Liver (tissue), 9 donors: ENCODE data around the gene RDX. TPM values are rescaled to one million over a fixed set of nuclear protein-coding genes. Genes with fewer than 3 reads are reported as not detected.

Experiments
- DNase-seq: peaks from one replicate; pipeline ENCODE4 v3.0.0-alpha.2; 2017; ENCODE audit warnings: low spot score
- H3K27ac ChIP-seq, 2 donors: one replicate each; pipeline ENCODE4 v1.7.0; 2013; ENCODE audit warnings: inconsistent platforms in 2 of 2, low read length in 2 of 2, control low read depth in 1 of 2, low read depth in 1 of 2, mild to moderate bottlenecking in 1 of 2
- H3K27me3 ChIP-seq, 4 donors: one replicate each; pipeline versions ENCODE4 v1.6.1 to v1.7.0; 2013; ENCODE audit warnings: low read length in 3 of 4, inconsistent platforms in 1 of 4, mild to moderate bottlenecking in 1 of 4, moderate library complexity in 1 of 4; ENCODE audit not compliant: control insufficient read depth in 4 of 4, insufficient read depth in 4 of 4
- H3K36me3 ChIP-seq, 4 donors: one replicate each; pipeline versions ENCODE4 v1.6.1 to v1.7.0; 2013; ENCODE audit warnings: low read length in 3 of 4, mild to moderate bottlenecking in 3 of 4, low read depth in 1 of 4, moderate library complexity in 1 of 4; ENCODE audit not compliant: control insufficient read depth in 4 of 4, insufficient read depth in 3 of 4
- H3K4me1 ChIP-seq, 4 donors: one replicate each; pipeline versions ENCODE4 v1.6.1 to v1.7.0; 2013; ENCODE audit warnings: low read length in 3 of 4, mild to moderate bottlenecking in 3 of 4, moderate library complexity in 1 of 4; ENCODE audit not compliant: control insufficient read depth in 4 of 4, insufficient read depth in 4 of 4
- H3K4me3 ChIP-seq, 3 donors: one replicate each; pipeline versions ENCODE4 v1.6.1 to v1.7.0; 2013; ENCODE audit warnings: low read length in 3 of 3, control low read depth in 1 of 3, low read depth in 1 of 3, mild to moderate bottlenecking in 1 of 3
- H3K9ac ChIP-seq, 2 donors: one replicate each; pipeline ENCODE4 v1.7.0; 2013; ENCODE audit warnings: low read length in 2 of 2, mild to moderate bottlenecking in 2 of 2, moderate library complexity in 2 of 2, control low read depth in 1 of 2, low read depth in 1 of 2
- H3K9me3 ChIP-seq, 4 donors: one replicate each; pipeline versions ENCODE4 v1.6.1 to v1.7.0; 2013; ENCODE audit warnings: low read length in 3 of 4; ENCODE audit not compliant: control insufficient read depth in 4 of 4
- EGR1 ChIP-seq, 2 donors: IDR thresholded peaks; 2 replicates each; pipeline ENCODE4 v1.6.1; 2016 to 2018; ENCODE audit warnings: antibody characterized with exemption in 2 of 2, low read depth in 2 of 2
- FOXA1 ChIP-seq: IDR thresholded peaks from 2 replicates; pipeline ENCODE4 v1.6.1; 2016; ENCODE audit warnings: antibody characterized with exemption
- FOXA2 ChIP-seq: IDR thresholded peaks from 2 replicates; pipeline ENCODE4 v1.6.1; 2016; ENCODE audit warnings: antibody characterized with exemption
- GABPA ChIP-seq, 2 donors: IDR thresholded peaks in 1 of 2; conservative IDR thresholded peaks in 1 of 2; 2 replicates each; pipeline ENCODE4 v1.6.1; 2016; ENCODE audit warnings: antibody characterized with exemption in 2 of 2, mild to moderate bottlenecking in 1 of 2, moderate library complexity in 1 of 2
- HNF4A ChIP-seq, 2 donors: conservative IDR thresholded peaks; 2 replicates each; pipeline ENCODE4 v1.6.1; 2016; ENCODE audit warnings: antibody characterized with exemption in 2 of 2, mild to moderate bottlenecking in 2 of 2
- HNF4G ChIP-seq: IDR thresholded peaks from 2 replicates; pipeline ENCODE4 v1.6.1; 2016; ENCODE audit warnings: antibody characterized with exemption
- JUND ChIP-seq, 2 donors: IDR thresholded peaks; 2 replicates each; pipeline ENCODE4 v1.6.1; 2016; ENCODE audit warnings: antibody characterized with exemption in 2 of 2
- NR2F2 ChIP-seq: IDR thresholded peaks from 2 replicates; pipeline ENCODE4 v1.6.1; 2016; ENCODE audit warnings: antibody characterized with exemption
- RAD21 ChIP-seq, 2 donors: IDR thresholded peaks; 2 replicates each; pipeline ENCODE4 v1.6.1; 2016; ENCODE audit warnings: antibody characterized with exemption in 2 of 2, mild to moderate bottlenecking in 2 of 2
- SP1 ChIP-seq: IDR thresholded peaks from 2 replicates; pipeline ENCODE4 v1.6.1; 2018; ENCODE audit warnings: antibody characterized with exemption, mild to moderate bottlenecking
- WGBS: extraction: QIAGEN DNeasy Blood & Tissue Kit; methylation state at CpG from one replicate; pipeline ENCODE4 v1.1.7; 2013; 5-methylcytosine and 5-hydroxymethylcytosine counted together
- polyA plus RNA-seq, 2 donors: library from polyadenylated mRNA; stranded (reverse) in 1 of 2; unstranded in 1 of 2; fragments of 200-250 nt in 1 of 2; fragments of >200 nt in 1 of 2; fragmentation: Nextera tagmentation in 1 of 2; extraction: Ambion mirVana in 1 of 2; gene quantifications; one replicate each; pipeline versions ENCODE4 v1.2.1 to v1.2.3, GENCODE V29; 2013 to 2015
- total RNA-seq, 2 donors: library from RNA; depleted of rRNA; stranded (reverse); fragments of >200 nt; gene quantifications; one replicate each; pipeline ENCODE4 v1.2.3, GENCODE V29; 2014
- TF ChIP-seq, protein P1 (sequence below): fragments of 150-350 bp; IDR thresholded peaks from 2 replicates; pipeline ENCODE4 v1.5.1; 2017; ENCODE audit warnings: improper control_type of control experiment, low read depth, low read length; ENCODE audit not compliant: missing input control
- TF ChIP-seq, protein P2 (sequence below): IDR thresholded peaks from 2 replicates; pipeline ENCODE4 v1.6.1; 2016; ENCODE audit warnings: antibody characterized with exemption, mild to moderate bottlenecking
- TF ChIP-seq, protein P3 (sequence below): IDR thresholded peaks from 2 replicates; pipeline ENCODE4 v1.6.1; 2016; ENCODE audit warnings: antibody characterized with exemption
- donor health status: healthy.
- donor health status: healthy.
- donor health status: healthy.
- donor health status: healthy.
- donor health status: healthy.

Gene RDX
- total and polyA plus RNA-seq, 4 donors: 19.9 to 116 (median 53.9) TPM

DNA sequence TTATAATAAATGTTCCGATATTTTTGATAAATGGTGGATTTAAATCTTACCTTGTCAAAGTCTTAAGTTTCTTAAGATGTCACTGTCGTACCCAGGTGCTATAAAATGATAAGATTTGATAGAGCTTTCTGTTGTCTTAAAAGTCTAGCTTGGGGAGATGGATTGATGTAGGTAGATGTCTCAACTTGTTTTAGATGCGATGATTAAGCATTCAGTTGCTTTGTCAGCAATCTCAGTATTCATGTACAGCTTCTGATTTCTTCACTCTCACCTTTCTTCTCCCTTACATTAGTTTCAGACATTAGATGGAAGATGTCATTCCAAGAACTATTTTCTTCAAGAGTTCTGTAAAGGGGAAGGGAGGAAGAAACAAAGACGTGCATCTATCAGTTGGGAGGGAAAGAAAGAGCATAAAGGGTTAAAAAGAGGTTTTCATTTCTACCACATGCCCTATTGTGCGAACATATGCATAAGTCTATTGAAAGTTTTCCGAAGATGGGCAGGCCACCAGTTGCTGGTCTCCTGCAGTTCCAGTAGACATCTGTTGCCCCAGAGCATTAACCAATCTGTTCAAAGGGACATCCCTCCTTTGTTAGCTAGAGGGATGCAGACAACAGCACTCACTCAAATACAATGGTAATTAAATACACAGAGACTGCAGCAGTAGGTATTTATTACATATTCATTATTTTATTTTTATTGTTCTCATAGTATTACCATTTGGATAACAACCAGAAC, 164.9 kb downstream of the RDX start (continued):
- TF ChIP-seq FOXA1 (no peak), FOXA2 (no peak)

DNA sequence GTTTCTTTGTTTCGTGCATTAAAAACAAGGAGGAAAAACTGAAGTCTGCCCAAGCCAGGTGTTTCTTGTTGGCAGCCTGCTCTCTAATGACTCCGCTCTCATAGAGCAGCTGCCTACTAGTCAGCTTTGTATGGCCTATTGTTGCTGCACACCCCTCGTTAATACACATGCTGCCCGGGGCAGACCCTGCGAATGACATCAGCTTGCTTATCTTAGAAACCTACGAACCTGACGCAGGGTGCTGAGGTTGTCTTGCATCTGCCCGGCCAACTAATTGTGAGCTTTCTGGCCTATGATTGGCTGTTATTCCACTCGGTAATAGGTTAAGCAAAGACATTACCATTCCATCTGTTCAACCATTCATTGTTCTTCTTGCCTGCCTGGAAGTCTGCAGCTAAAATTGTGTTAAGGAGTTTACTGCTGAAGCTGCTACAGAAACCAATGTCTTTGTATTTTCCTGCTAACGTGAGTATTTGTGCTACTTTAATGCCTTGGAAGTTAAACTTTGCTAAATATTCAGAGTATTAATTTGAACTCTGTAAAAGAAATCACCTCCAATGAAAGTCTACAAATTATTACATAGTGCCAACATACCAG, 165.7 kb downstream of the RDX start:
- DNase-seq: no peak
- TF ChIP-seq RAD21 (IDR thresholded peaks at IDR 0.05) (no peak), HNF4G (no peak), SP1 (no peak), EGR1 (IDR thresholded peaks at IDR 0.05; ENCODE audit: low read depth in 2 of 2) (no peak), FOXA1 (no peak), JUND (IDR thresholded peaks at IDR 0.05) (no peak), GABPA (IDR thresholded peaks at IDR 0.05 in 1 of 2, conservative IDR thresholded peaks at IDR 0.05 in 1 of 2) (no peak)
- TF ChIP-seq, protein P1, sequence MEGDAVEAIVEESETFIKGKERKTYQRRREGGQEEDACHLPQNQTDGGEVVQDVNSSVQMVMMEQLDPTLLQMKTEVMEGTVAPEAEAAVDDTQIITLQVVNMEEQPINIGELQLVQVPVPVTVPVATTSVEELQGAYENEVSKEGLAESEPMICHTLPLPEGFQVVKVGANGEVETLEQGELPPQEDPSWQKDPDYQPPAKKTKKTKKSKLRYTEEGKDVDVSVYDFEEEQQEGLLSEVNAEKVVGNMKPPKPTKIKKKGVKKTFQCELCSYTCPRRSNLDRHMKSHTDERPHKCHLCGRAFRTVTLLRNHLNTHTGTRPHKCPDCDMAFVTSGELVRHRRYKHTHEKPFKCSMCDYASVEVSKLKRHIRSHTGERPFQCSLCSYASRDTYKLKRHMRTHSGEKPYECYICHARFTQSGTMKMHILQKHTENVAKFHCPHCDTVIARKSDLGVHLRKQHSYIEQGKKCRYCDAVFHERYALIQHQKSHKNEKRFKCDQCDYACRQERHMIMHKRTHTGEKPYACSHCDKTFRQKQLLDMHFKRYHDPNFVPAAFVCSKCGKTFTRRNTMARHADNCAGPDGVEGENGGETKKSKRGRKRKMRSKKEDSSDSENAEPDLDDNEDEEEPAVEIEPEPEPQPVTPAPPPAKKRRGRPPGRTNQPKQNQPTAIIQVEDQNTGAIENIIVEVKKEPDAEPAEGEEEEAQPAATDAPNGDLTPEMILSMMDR: no peak
- TF ChIP-seq, protein P2, sequence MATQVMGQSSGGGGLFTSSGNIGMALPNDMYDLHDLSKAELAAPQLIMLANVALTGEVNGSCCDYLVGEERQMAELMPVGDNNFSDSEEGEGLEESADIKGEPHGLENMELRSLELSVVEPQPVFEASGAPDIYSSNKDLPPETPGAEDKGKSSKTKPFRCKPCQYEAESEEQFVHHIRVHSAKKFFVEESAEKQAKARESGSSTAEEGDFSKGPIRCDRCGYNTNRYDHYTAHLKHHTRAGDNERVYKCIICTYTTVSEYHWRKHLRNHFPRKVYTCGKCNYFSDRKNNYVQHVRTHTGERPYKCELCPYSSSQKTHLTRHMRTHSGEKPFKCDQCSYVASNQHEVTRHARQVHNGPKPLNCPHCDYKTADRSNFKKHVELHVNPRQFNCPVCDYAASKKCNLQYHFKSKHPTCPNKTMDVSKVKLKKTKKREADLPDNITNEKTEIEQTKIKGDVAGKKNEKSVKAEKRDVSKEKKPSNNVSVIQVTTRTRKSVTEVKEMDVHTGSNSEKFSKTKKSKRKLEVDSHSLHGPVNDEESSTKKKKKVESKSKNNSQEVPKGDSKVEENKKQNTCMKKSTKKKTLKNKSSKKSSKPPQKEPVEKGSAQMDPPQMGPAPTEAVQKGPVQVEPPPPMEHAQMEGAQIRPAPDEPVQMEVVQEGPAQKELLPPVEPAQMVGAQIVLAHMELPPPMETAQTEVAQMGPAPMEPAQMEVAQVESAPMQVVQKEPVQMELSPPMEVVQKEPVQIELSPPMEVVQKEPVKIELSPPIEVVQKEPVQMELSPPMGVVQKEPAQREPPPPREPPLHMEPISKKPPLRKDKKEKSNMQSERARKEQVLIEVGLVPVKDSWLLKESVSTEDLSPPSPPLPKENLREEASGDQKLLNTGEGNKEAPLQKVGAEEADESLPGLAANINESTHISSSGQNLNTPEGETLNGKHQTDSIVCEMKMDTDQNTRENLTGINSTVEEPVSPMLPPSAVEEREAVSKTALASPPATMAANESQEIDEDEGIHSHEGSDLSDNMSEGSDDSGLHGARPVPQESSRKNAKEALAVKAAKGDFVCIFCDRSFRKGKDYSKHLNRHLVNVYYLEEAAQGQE: no peak
- TF ChIP-seq, protein P3, sequence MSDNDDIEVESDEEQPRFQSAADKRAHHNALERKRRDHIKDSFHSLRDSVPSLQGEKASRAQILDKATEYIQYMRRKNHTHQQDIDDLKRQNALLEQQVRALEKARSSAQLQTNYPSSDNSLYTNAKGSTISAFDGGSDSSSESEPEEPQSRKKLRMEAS: no peak
- Histone ChIP-seq H3K9ac (no peak overlapping the region), H3K4me1 (peaks cover 0 to 3% (median under 1%) of the 10 kb centered on the region in 4 donors), H3K9me3 (no peaks in the 10 kb centered on the region), H3K36me3 (no peaks in the 10 kb centered on the region), H3K4me3 (no peak overlapping the region), H3K27me3 (no peaks in the 10 kb centered on the region), H3K27ac (no peak overlapping the region)
- WGBS: 84% methylated on average over 10 of the region's 10 CpGs

DNA sequence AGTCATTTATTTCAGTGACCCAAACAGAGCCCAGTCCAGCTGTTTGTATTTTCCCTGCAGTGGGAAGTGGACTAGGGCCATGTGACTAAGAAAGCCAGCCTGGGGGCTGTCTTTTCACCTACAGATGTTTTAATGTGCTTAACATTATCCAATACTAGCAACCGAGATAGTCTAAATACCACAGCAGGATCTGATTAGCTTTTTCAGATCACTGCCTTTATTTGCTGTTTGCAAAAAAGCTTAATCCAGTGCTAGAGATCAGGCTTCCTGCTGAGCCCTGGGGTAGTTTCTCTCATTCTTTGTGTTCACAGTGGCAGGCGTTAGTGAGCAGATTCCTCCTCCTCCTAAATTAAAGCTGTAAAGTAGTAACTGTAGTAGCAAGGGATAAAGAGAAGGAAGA, 168.3 kb downstream of the RDX start:
- no peak for DNase-seq
- H3K27me3 ChIP-seq: no peaks in the 10 kb centered on the region
- H3K4me3 ChIP-seq: no peak overlapping the region
- no peak overlapping the region for H3K9ac ChIP-seq
- no peaks in the 10 kb centered on the region for H3K36me3 ChIP-seq
- TF ChIP-seq GABPA (IDR thresholded peaks at IDR 0.05 in 1 of 2, conservative IDR thresholded peaks at IDR 0.05 in 1 of 2) (no peak), FOXA2 (no peak), SP1 (no peak), HNF4A (conservative IDR thresholded peaks at IDR 0.05) (no peak), EGR1 (IDR thresholded peaks at IDR 0.05; ENCODE audit: low read depth in 2 of 2) (no peak), RAD21 (IDR thresholded peaks at IDR 0.05) (no peak), NR2F2 (no peak), HNF4G (no peak)
- TF ChIP-seq, protein P1: no peak
- TF ChIP-seq, protein P3: no peak
- WGBS: 61% methylated on average over 2 of the region's 2 CpGs
- peaks cover 0 to 3% (median under 1%) of the 10 kb centered on the region in 4 donors for H3K4me1 ChIP-seq
- no peak overlapping the region for H3K27ac ChIP-seq
- no peaks in the 10 kb centered on the region for H3K9me3 ChIP-seq
